ENCODE results near the gene PCNX2.
"Not testable (repeated sequence)": the region's sequence is repeated elsewhere in the genome, so short reads cannot be mapped to it uniquely, and the experiment has no call there.

DNA sequence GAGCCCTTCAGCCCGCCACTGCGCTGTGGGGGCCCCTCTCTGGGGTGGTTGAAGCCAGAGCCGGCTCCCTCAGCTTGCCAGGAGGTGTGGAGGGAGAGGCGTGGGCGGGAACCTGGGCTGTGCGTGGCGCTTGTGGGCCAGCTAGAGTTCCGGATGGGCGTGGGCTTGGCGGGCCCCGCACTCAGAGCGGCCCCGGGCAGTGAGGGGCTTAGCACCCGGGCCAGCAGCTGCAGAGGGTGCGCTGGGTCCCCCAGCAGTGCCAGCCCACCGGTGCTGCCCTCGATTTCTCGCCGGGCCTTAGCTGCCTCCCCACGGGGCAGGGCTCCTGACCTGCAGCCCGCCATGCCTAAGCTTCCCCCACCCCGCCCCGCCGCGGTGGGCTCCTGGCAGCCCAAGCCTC lies 166.5 kb downstream of the PCNX2 start:
- TF ChIP-seq YY1 (IDR thresholded peaks at IDR 0.05; ENCODE audit: insufficient read depth, insufficient read length); ZNF274 (IDR thresholded peaks at IDR 0.05; ENCODE audit: low read depth, low read length): not testable (repeated sequence)
